ENCODE data around the gene PRR20G. TPM values are rescaled to one million over a fixed set of nuclear protein-coding genes. Genes with fewer than 3 reads are reported as not detected.

PRR20G gene
- total and polyA plus RNA-seq, 2 donors (not counting 3 experiments of a cell fraction or from before 2014, with no cell fraction given), result not detected

DNA sequence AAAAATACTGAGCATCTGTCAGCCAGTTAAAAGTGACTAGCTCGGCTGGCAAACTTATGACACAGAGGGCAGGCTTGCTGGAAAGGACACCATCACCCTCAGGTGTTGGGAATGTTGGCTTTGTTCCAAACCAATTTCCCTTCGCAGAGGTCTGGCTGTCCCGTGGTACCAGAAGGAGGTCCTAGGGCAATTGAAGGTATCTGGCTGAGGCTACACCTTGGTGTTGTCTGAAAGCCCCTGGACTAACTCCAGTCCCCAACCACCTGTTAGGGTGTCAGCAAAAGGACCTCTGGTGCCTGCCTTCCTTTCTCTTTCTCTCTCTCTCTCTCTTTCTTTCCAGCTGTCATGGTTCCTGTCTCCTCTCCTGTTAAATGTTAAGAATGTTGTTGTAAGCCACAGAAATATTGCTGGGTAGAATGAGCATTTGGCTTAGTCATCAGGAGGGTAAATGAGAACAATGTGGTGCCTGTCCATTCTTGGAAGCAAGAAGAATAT, 12.5 kb downstream of the PRR20G start:
- no peaks in the 10 kb centered on the region for H3K9me1 ChIP-seq (replicated peaks; ENCODE audit: control insufficient read depth, extremely low read depth, insufficient read depth, low read length)
- H3K27me3 ChIP-seq (ENCODE audit: control insufficient read depth in 2 of 2, insufficient read depth in 2 of 2, low read length in 2 of 2), result peaks cover 0 to 3% of the 10 kb centered on the region in 2 experiments
- no peaks in the 10 kb centered on the region for H3K79me2 ChIP-seq (ENCODE audit: control insufficient read depth, insufficient read depth, low read length)
- DNase-seq (ENCODE audit: low read depth, low spot score) (no peak), FAIRE-seq (no peak)
- H3K4me3 ChIP-seq (replicated peaks in 1 of 3; ENCODE audit: insufficient read depth in 1 of 3, low read depth in 1 of 3, low read length in 3 of 3), result no peak overlapping the region
- no peak overlapping the region for H3K9ac ChIP-seq (replicated peaks; ENCODE audit: extremely low read depth, insufficient read depth, low read length)
- H4K20me1 ChIP-seq (replicated peaks; ENCODE audit: control insufficient read depth, extremely low read depth, insufficient read depth, low read length), result no peaks in the 10 kb centered on the region
- no peaks in the 10 kb centered on the region for H3K36me3 ChIP-seq (ENCODE audit: control insufficient read depth in 2 of 2, extremely low read depth in 1 of 2, insufficient read depth in 2 of 2, low read length in 2 of 2)
- CTCF ChIA-PET, result no interaction called here
- H3K9me3 ChIP-seq (replicated peaks; ENCODE audit: control insufficient read depth, insufficient read depth, low read length), result no peaks in the 10 kb centered on the region
- intact Hi-C loops (cut with micrococcal nuclease), result no loop called here
- H3K4me1 ChIP-seq (ENCODE audit: control insufficient read depth, extremely low read depth, insufficient read depth, low read length), result no peaks in the 10 kb centered on the region
- POLR2A ChIA-PET, result no interaction called here
- TF ChIP-seq, protein P1, sequence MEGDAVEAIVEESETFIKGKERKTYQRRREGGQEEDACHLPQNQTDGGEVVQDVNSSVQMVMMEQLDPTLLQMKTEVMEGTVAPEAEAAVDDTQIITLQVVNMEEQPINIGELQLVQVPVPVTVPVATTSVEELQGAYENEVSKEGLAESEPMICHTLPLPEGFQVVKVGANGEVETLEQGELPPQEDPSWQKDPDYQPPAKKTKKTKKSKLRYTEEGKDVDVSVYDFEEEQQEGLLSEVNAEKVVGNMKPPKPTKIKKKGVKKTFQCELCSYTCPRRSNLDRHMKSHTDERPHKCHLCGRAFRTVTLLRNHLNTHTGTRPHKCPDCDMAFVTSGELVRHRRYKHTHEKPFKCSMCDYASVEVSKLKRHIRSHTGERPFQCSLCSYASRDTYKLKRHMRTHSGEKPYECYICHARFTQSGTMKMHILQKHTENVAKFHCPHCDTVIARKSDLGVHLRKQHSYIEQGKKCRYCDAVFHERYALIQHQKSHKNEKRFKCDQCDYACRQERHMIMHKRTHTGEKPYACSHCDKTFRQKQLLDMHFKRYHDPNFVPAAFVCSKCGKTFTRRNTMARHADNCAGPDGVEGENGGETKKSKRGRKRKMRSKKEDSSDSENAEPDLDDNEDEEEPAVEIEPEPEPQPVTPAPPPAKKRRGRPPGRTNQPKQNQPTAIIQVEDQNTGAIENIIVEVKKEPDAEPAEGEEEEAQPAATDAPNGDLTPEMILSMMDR (IDR thresholded peaks at IDR 0.05; ENCODE audit: extremely low read depth in 1 of 2, insufficient read depth in 1 of 2, low read depth in 1 of 2, low read length in 2 of 2), result no peak
- no peak for TF ChIP-seq GATA2 (IDR thresholded peaks at IDR 0.05; ENCODE audit: insufficient read depth, insufficient read length, low read depth, low read length)
- TF ChIP-seq MYC (IDR thresholded peaks at IDR 0.05; ENCODE audit: low read depth, low read length), result no peak
- no peak for TF ChIP-seq EZH2 (IDR thresholded peaks at IDR 0.05; ENCODE audit: borderline replicate concordance, low read depth, low read length, severe bottlenecking)
- TF ChIP-seq, protein P2, sequence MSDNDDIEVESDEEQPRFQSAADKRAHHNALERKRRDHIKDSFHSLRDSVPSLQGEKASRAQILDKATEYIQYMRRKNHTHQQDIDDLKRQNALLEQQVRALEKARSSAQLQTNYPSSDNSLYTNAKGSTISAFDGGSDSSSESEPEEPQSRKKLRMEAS (IDR thresholded peaks at IDR 0.05; ENCODE audit: insufficient read depth, insufficient read length), result no peak
- TF ChIP-seq POLR2A (IDR thresholded peaks at IDR 0.05; ENCODE audit: low read depth, low read length), result no peak
- TF ChIP-seq FOS (IDR thresholded peaks at IDR 0.05; ENCODE audit: borderline replicate concordance, insufficient read depth, low read length), result no peak
- TF ChIP-seq JUN (IDR thresholded peaks at IDR 0.05; ENCODE audit: borderline replicate concordance, insufficient read depth, insufficient read length, low read depth), result no peak
- TF ChIP-seq POLR2AphosphoS5 (IDR thresholded peaks at IDR 0.05; ENCODE audit: insufficient read depth, low read depth, low read length), result no peak
- BruUV-seq (replicated peaks), result no TSS peak
- H2AFZ ChIP-seq (ENCODE audit: low read depth, low read length), result no peak overlapping the region
- dilution Hi-C loops (cut with MboI; ENCODE audit: extremely low pct_ligation_motif_present, low sequenced_read_pairs), result no loop called here
- H3K4me2 ChIP-seq (ENCODE audit: insufficient read depth, low read length), result no peak overlapping the region
- H3K27ac ChIP-seq (ENCODE audit: insufficient read depth, low read depth, low read length), result no peak overlapping the region
